ENCODE data around the gene APBA3.

The APBA3 gene, protein sequence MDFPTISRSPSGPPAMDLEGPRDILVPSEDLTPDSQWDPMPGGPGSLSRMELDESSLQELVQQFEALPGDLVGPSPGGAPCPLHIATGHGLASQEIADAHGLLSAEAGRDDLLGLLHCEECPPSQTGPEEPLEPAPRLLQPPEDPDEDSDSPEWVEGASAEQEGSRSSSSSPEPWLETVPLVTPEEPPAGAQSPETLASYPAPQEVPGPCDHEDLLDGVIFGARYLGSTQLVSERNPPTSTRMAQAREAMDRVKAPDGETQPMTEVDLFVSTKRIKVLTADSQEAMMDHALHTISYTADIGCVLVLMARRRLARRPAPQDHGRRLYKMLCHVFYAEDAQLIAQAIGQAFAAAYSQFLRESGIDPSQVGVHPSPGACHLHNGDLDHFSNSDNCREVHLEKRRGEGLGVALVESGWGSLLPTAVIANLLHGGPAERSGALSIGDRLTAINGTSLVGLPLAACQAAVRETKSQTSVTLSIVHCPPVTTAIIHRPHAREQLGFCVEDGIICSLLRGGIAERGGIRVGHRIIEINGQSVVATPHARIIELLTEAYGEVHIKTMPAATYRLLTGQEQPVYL
- total RNA-seq: 43.6 to 60.4 (median 49.1) reads per million in 3 donors

- Histone ChIP-seq H3K9me3 (ENCODE audit: control insufficient read depth, low read length) (no peaks in the 10 kb centered on the region), H3K4me1 (ENCODE audit: control insufficient read depth, insufficient read depth, low read length, poor library complexity, severe bottlenecking) (peaks cover 37% of the 10 kb centered on the region), H3K36me3 (ENCODE audit: control insufficient read depth, insufficient read depth, low read length) (peaks cover 18% of the 10 kb centered on the region), H3K27me3 (replicated peaks; ENCODE audit: control insufficient read depth, insufficient read depth, low read length, poor library complexity, severe bottlenecking) (no peaks in the 10 kb centered on the region), H3K4me3 (ENCODE audit: insufficient read depth, low read depth, low read length, poor library complexity, severe bottlenecking) (peak within 1 kb of the TSS; percentile 86), H3K27ac (ENCODE audit: insufficient read depth, low read length, poor library complexity, severe bottlenecking) (peak within 1 kb of the TSS; percentile 100)
- DNase-seq: peak; percentile 88 to 91 (median 90)
Observed at GRCh38 chr19:3761382-3762129, at the start of gene APBA3. Gene APBA3 (minus strand): TSS chr19:3761692. CDS start chr19:3760264, 1,428 bp downstream.

DNA sequence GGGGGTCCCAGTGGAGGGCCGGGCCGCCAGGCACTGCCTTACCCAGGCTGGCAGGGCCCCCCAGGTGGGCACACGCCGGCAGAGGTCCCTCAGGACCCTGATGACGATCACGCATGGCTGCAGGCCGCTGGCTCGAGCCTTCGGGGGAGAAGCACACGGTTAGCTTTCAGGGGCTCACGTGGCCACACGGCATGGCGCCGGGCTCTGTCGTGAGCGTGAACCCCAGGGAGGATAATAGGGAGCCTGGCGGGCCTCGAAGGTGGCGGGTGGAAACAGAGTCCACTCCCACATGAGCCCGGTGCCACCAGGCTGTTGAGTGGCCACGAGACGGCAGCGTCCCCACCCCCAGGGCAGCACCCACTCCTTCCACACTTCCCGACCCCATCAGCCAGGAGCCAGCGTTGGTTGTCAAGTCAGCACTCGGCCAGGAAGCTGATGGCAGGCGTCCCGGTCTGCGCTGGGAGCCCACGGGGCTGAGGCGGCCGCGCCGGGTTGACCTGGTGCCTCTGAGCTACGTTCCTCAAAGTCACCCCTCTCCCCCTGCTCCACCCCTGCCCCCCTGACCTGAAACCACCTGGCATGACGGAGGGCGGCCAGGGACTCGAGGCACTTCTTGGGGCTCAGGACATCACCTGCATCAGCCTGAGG is 49.3 kb upstream of the APBA3 start:
- Histone ChIP-seq H3K4me1 (ENCODE audit: control insufficient read depth, insufficient read depth, low read length, poor library complexity, severe bottlenecking) (peaks cover 14% of the 10 kb centered on the region), H3K4me3 (ENCODE audit: insufficient read depth, low read depth, low read length, poor library complexity, severe bottlenecking) (no peak overlapping the region), H3K27me3 (replicated peaks; ENCODE audit: control insufficient read depth, insufficient read depth, low read length, poor library complexity, severe bottlenecking) (no peaks in the 10 kb centered on the region)

DNA sequence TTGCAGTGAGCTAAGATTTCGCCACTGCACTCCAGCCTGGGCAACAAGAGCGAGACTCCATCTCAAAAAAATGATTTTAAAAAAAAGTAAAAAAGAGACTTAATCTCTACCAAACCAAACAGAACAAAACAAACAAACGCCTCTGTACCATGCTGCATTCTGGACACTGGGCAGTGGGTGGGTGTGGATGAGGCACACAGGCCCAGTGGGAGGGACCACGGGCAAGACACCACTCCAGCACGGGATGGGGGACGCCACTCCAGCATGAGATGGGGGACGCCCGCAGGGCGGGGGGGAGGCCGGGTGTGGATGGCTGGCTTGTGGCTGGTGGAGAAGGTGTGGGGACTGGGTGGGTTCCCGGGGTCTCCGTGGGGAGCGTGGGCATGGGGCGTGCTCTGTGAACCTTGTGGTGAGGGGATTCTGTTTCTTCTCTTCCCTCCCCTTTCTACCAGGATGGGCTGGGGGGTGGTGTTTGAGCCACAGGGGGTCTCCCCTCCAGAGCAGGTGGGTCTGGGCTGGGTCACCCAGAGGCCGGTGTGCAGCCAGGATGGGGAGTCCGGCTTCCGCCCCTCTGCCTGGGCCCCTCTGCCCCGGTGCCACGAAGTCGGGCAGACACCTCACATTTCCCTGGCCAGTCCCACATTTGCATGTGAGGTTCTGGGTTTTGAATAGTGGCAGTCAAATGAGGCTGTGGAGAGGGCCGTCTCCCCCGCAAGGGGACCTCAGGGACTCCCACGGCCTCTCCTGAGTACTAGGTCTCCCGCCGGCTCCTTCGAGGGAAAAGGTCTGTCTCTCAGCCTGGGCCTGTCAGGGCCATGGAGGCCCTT is 48.6 kb upstream of the APBA3 start:
- peak overlapping the region; percentile 11 for H3K27ac ChIP-seq (ENCODE audit: insufficient read depth, low read length, poor library complexity, severe bottlenecking)
- H3K36me3 ChIP-seq (ENCODE audit: control insufficient read depth, insufficient read depth, low read length): no peaks in the 10 kb centered on the region
- H3K4me3 ChIP-seq (ENCODE audit: insufficient read depth, low read depth, low read length, poor library complexity, severe bottlenecking): no peak overlapping the region
- H3K9me3 ChIP-seq (ENCODE audit: control insufficient read depth, low read length): no peaks in the 10 kb centered on the region
- peaks cover 14% of the 10 kb centered on the region for H3K4me1 ChIP-seq (ENCODE audit: control insufficient read depth, insufficient read depth, low read length, poor library complexity, severe bottlenecking)
- no peak for DNase-seq
- H3K27me3 ChIP-seq (replicated peaks; ENCODE audit: control insufficient read depth, insufficient read depth, low read length, poor library complexity, severe bottlenecking): no peaks in the 10 kb centered on the region

More for the DNA sequence above, 49.3 kb upstream of the APBA3 start:
- H3K27ac ChIP-seq (ENCODE audit: insufficient read depth, low read length, poor library complexity, severe bottlenecking): peak overlapping the region; percentile 11
- DNase-seq: no peak
- H3K36me3 ChIP-seq (ENCODE audit: control insufficient read depth, insufficient read depth, low read length): no peaks in the 10 kb centered on the region
- no peaks in the 10 kb centered on the region for H3K9me3 ChIP-seq (ENCODE audit: control insufficient read depth, low read length)

DNA sequence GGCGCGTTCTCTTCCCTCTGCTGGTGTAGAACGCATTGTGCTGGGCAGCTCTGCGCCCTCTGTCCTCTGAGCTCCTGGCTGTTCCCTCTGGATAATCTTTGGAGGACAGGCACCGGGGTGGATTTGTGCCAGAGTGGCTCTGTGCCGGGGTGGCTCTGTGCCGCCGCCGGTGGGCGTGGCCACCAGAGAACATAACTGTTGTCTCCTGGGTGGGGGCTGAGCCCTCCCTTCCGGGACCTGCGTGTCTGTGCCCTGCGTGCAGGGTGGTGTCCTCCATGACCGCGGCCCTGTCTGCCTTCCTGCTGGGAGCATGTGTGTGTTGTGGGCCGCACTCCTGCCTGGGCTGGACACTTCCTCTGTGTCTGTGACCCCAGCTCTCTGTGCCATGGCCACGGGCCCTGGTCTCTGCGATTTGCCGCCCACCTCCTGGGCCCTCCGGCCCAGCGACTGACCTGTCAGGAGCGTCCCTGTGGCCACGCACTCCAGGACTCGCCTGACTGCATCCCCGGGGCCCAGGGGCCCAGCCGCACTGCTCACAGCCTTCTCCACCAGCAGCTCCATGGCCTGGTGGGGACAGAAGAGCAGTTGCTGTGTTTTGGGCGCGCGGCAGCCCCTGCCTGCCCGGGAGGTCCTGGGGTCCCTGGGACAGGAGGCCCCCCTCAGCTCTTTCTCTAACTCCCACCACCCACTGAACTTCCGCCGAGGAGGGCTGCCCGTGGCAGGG is 47.1 kb upstream of the APBA3 start:
- H3K4me3 ChIP-seq (ENCODE audit: insufficient read depth, low read depth, low read length, poor library complexity, severe bottlenecking): no peak overlapping the region
- no peak overlapping the region for H3K27ac ChIP-seq (ENCODE audit: insufficient read depth, low read length, poor library complexity, severe bottlenecking)
- H3K27me3 ChIP-seq (replicated peaks; ENCODE audit: control insufficient read depth, insufficient read depth, low read length, poor library complexity, severe bottlenecking): no peaks in the 10 kb centered on the region
- no peaks in the 10 kb centered on the region for H3K9me3 ChIP-seq (ENCODE audit: control insufficient read depth, low read length)
- no peaks in the 10 kb centered on the region for H3K36me3 ChIP-seq (ENCODE audit: control insufficient read depth, insufficient read depth, low read length)
- no peak for DNase-seq
- H3K4me1 ChIP-seq (ENCODE audit: control insufficient read depth, insufficient read depth, low read length, poor library complexity, severe bottlenecking): peaks cover 8% of the 10 kb centered on the region

- no peak for DNase-seq
- Histone ChIP-seq H3K27ac (ENCODE audit: insufficient read depth, low read length, poor library complexity, severe bottlenecking) (no peak overlapping the region), H3K36me3 (ENCODE audit: control insufficient read depth, insufficient read depth, low read length) (no peaks in the 10 kb centered on the region), H3K9me3 (ENCODE audit: control insufficient read depth, low read length) (no peaks in the 10 kb centered on the region), H3K4me3 (ENCODE audit: insufficient read depth, low read depth, low read length, poor library complexity, severe bottlenecking) (no peak overlapping the region), H3K27me3 (replicated peaks; ENCODE audit: control insufficient read depth, insufficient read depth, low read length, poor library complexity, severe bottlenecking) (no peaks in the 10 kb centered on the region), H3K4me1 (ENCODE audit: control insufficient read depth, insufficient read depth, low read length, poor library complexity, severe bottlenecking) (peaks cover under 1% of the 10 kb centered on the region)
Observed at GRCh38 chr19:3807574-3808354, 46.3 kb upstream of the APBA3 start.

DNA sequence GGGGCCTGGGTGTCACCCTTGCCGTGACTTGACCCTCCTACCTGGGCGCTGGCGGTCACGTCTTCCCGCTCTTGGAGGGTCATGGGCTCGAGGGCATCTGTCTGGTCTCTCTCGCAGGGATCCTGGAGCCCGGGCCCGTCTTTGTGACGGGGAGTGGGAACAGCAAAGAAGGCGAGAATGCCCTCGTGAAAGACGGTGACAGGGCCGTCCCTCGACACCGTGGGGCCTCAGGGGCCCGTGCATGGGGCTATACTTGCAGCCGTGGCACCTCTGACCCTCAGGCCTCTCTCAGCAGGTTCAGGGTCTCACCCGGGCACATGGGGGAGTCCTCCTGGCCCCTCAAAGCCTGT is 45.6 kb upstream of the APBA3 start:
- no peaks in the 10 kb centered on the region for H3K9me3 ChIP-seq (ENCODE audit: control insufficient read depth, low read length)
- H3K27me3 ChIP-seq (replicated peaks; ENCODE audit: control insufficient read depth, insufficient read depth, low read length, poor library complexity, severe bottlenecking): no peaks in the 10 kb centered on the region
- no peak for DNase-seq
- H3K36me3 ChIP-seq (ENCODE audit: control insufficient read depth, insufficient read depth, low read length): no peaks in the 10 kb centered on the region
- H3K4me3 ChIP-seq (ENCODE audit: insufficient read depth, low read depth, low read length, poor library complexity, severe bottlenecking): no peak overlapping the region
- H3K4me1 ChIP-seq (ENCODE audit: control insufficient read depth, insufficient read depth, low read length, poor library complexity, severe bottlenecking): no peaks in the 10 kb centered on the region
- H3K27ac ChIP-seq (ENCODE audit: insufficient read depth, low read length, poor library complexity, severe bottlenecking): no peak overlapping the region

DNA sequence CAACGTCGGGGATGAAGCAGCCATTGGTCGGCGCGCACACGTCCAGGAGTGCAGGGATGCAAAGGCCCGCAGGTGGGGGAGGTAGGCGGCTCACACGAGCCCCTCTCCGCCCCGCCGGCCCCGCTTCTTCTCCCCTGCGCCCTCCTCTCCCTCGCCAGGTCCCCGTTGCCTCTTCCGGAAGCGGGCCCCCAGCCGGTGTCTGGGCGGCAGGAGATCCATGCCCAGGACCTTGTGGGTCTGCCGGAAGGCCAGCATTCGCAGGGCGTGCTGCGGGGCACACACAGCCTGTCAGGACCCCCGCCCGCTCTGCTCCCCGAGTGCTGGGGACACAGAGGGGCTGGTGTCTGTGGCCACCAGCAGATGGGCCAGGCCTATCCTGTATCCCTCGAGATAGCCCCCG is 44.4 kb upstream of the APBA3 start:
- Histone ChIP-seq H3K27ac (ENCODE audit: insufficient read depth, low read length, poor library complexity, severe bottlenecking) (no peak overlapping the region), H3K4me1 (ENCODE audit: control insufficient read depth, insufficient read depth, low read length, poor library complexity, severe bottlenecking) (peaks cover 11% of the 10 kb centered on the region), H3K4me3 (ENCODE audit: insufficient read depth, low read depth, low read length, poor library complexity, severe bottlenecking) (no peak overlapping the region), H3K36me3 (ENCODE audit: control insufficient read depth, insufficient read depth, low read length) (no peaks in the 10 kb centered on the region), H3K9me3 (ENCODE audit: control insufficient read depth, low read length) (no peaks in the 10 kb centered on the region), H3K27me3 (replicated peaks; ENCODE audit: control insufficient read depth, insufficient read depth, low read length, poor library complexity, severe bottlenecking) (no peaks in the 10 kb centered on the region)
- no peak for DNase-seq

DNA sequence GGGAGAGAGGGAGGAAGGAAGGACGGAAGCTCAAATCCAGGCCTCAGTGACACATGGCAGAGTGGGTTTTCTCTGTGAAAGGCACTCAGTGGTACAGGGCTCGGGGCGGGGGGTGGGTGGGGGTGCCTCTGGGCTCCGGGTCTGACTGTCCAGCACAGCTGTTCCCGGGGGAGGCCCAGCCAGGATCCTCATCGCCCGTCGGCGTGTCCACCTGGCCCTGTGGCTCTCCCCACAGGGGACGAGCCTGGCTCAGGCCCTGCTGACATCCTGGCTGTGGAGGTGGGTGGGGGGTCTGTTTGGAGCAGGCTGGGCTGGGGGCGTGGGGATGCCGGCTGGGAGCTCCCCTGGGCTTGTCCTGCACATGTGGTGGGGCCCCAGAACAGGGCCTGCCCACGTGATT is 42.9 kb upstream of the APBA3 start:
- Histone ChIP-seq H3K9me3 (ENCODE audit: control insufficient read depth, low read length) (no peaks in the 10 kb centered on the region), H3K27ac (ENCODE audit: insufficient read depth, low read length, poor library complexity, severe bottlenecking) (no peak overlapping the region), H3K4me3 (ENCODE audit: insufficient read depth, low read depth, low read length, poor library complexity, severe bottlenecking) (no peak overlapping the region), H3K36me3 (ENCODE audit: control insufficient read depth, insufficient read depth, low read length) (no peaks in the 10 kb centered on the region), H3K4me1 (ENCODE audit: control insufficient read depth, insufficient read depth, low read length, poor library complexity, severe bottlenecking) (peaks cover 12% of the 10 kb centered on the region), H3K27me3 (replicated peaks; ENCODE audit: control insufficient read depth, insufficient read depth, low read length, poor library complexity, severe bottlenecking) (no peaks in the 10 kb centered on the region)
- DNase-seq: no peak

Measured in effector memory CD4-positive, alpha-beta T cell (primary cell).